Fibroblast of skin of right biceps (primary cell): ENCODE measurements around the gene CCR5AS.
A peak's percentile ranks its signal among the peaks of the same experiment; 100 is the strongest.
"Not testable (repeated sequence)": the region's sequence is repeated elsewhere in the genome, so short reads cannot be mapped to it uniquely, and the experiment has no call there.

Source experiments
- DNase-seq: peaks from one replicate; pipeline ENCODE4 v3.0.0-alpha.2; 2013

The CCR5AS gene

DNA sequence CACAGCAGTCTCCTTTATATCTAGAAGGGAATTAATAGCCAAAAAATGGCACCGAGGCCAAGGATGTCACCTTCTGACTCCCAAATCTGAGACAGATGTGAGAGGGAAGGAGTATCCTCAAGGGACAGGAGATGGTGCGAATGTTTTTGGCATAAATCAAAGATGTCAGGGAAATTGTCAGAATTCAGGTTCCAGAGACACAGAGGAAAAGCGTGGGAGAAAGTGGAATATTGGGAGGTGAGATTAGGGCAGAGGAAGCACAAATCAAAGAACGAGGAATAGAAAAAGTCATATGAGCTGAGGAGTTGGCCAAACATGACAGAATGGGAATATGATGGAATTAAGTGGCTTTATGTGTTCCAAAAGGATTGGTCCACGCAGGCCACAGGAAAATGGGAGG lies 6.0 kb downstream of the CCR5AS start:
- DNase-seq, result no peak

DNA sequence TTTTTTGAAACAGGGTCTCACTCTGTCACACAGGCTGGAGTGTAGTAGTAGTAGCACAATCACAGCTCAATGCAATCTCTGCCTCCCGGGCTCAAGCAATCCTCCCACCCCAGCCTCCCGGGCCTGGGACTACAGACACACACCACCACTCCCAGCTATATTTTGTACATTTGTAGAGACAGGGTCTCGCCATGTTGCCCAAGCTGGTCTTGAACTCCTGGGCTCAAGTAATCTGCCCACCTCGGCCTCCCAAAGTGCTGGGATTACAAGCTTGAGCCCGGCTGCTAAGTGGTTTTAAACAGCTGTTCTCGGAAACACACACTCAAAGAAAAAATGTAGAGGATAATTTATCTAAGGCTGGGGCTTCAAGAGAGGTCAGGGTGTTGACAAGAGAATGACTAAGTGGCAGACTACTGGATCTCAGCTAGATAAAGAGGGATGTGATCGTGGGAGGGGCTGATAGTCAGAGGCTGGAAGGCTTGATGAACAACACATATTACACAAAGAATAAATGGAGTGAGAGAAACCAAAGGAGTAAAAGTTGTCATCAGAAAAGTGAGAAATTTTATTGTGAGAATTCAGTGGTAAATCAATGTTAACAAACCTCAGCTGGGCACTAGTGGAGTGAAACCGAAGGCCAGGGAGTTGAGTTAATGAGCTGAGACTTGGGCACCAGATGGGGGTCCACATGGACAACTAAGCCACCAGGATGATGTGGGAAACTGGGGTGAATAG lies 6.7 kb downstream of the CCR5AS start:
- DNase-seq, result peak; percentile 87

DNA sequence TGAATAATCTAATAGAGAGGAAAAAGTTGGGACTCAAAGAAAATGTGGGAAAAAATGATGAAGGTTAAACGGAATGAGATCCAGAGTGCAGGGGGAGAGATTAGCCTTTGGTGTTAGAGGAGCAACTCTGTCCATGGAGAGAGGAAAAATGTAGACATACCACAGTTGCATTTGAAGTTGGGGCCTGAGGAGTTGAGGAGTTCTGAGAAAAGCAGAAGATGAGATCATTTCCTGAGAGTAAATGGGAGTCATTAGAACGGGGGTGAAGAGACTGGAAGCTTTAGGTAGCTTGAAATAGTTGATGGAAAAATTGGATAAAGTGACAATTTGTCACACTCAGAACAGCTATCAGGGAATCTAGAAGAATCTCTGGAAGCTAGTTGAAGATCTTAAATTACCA lies 7.3 kb downstream of the CCR5AS start:
- peak; percentile 14 for DNase-seq

GRCh38 chr3:46399098-46399497 lies 7.8 kb downstream of the CCR5AS start:
- no peak for DNase-seq

- no peak for DNase-seq
Measured at GRCh38 chr3:46398186-46398955, 8.5 kb downstream of the CCR5AS start.

DNA sequence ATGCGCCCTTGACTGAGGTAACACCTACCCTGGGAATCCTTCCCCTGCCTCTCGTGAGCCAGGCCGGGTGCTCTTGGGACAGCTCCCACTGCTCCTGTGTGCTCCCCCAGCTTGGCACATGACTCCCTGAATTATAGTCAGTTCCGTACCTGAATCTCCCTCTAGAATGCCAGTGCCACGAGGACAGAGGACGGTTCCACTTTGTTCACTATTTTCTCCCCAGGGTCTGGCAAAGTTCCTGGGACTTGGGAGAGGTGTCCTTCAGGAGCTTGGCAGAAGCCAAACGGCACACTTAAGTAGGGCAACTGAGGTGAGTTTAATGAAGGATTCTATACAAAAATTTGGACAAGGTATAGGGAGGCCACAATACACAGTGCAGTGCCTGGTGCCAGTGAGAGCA lies 9.8 kb downstream of the CCR5AS start:
- DNase-seq, result no peak

DNA sequence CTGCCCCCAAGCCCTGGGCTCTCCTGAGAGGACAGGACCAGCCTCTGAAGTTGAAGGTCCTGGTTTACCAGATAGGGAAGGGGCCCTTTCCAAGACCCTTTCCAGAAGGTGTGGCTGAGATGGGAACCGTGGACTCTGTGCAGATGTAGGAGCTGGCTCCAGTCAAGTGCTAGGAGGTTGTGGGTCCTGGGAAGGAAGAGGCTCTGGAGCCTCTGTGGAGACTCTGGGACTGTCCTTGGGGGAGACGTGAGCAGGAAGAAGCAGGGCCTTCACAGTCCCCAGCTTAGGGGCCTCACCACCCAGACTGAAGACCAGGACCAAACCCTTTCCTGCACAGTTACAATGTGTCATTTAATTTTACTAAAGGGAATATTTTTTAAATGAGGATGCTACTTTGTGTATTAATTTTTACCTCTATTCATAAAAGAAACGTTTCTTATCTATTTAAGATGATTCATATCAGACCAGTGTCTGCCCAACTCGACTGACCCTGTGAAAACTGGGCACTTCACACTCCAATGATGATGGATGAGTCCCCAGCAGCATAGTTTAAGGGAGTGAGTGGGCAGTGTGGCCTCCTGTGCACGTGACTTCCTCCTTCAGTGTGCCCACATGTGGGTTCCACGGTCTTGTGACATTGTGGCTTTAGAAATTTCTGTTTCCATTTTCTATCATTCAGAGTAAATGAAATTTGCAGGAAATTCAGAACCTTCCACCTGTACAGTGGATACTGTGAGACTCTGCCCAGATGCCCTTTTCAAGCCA lies 10.9 kb downstream of the CCR5AS start:
- no peak for DNase-seq

- no peak for DNase-seq
Measured at GRCh38 chr3:46395210-46395661, 11.6 kb downstream of the CCR5AS start.

- no peak for DNase-seq
Measured at GRCh38 chr3:46393554-46394434, 13.1 kb downstream of the CCR5AS start.

DNA sequence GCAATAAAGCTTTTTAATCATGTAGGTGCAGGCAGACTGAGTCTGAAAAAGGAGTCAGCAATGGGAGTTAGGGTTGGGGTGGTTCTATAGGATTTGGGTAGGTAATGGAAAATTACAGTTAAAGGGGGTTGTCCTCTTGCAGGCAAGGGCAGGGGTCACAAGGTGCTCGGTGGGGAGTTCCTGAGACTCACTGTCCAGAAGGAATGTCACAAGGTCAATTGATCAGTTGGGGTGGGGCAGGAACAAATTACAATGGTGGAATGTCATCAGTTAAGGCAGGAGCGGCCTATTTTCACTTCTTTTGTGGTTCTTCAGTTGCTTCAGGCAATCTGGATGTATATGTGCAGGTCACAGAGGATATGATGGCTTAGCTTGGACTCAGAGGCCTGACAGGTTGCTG lies 13.9 kb downstream of the CCR5AS start:
- no peak for DNase-seq

GRCh38 chr3:46391526-46391925 lies 15.3 kb downstream of the CCR5AS start:
- DNase-seq, result not testable (repeated sequence)

- no peak for DNase-seq
Measured at GRCh38 chr3:46389306-46389705, 17.6 kb downstream of the CCR5AS start.

DNA sequence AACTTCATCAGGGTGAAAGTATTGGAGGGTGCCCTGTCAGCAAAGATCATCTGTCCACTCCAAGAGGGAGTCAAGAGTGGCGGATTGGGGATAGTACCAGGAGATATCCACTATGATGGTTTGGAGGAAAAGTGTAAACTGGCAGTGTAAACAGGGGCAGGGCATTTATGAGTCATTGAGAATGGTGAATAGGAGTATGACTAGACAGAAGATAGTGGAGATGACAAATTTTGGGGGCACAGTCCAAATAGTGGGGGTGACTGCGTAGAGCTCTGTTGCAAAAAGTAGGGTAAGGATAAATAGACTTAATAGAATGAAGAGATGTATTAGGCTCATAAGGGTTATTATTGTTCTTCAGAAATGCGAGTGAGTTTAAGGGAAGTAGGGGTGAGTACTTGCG lies 18.0 kb downstream of the CCR5AS start:
- DNase-seq, result not testable (repeated sequence)

GRCh38 chr3:46386205-46386604 lies 20.7 kb downstream of the CCR5AS start:
- no peak for DNase-seq

DNA sequence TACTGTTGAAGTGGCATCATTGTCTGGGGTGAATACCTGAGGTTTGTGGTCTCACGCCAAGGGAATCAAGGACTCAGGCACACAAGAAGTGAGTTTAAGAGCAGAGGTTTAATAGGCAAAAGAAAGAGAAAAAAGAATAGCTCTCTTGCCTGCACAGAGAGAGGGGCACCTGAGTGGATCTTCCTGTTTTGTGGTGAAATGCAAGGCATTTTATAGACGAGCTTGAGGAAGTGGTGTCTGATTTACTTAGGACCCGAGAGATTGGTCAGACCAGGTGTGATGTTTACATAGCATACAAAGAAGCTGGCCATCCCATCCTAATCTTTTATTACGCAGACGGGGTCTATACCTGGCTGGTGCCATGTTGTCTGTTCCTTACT lies 22.9 kb downstream of the CCR5AS start:
- DNase-seq, result no peak

DNA sequence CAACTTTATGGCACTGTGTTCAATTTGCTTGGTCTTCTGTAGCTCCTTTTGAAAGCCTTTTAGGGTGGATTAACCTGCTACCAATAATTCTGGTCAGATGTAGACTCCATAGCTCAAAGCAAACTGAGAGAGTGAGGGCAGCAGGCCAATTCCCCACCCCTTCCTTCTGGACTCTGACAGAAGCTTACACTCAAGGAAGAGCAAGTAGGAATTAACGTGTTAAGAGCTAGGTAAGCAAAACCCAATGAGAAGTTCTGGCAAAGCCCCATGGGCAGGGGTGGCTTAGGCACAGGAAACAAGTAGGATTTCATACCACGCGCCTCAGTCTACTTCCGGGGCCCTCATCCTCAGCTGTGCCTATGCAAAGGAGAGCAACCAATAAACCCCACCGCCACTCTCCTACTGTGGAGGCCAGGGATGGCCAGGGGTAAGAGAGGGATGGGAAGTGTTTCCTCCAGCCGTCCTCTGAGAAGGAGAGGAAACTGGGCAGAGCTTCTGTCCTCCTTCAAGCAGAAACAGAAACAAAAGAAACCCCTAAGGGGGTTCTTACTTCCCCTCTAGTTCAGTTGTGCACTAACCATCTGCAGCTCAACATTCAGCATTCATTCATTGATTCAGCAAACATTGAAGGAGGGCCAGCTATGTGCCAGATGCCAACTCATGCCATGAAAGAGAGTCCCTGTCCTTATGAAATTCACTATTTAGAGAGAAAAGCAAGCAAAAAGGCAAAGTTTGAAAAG lies 23.5 kb downstream of the CCR5AS start:
- no peak for DNase-seq

- DNase-seq, result no peak
Measured at GRCh38 chr3:46381625-46382024, 25.2 kb downstream of the CCR5AS start.

GRCh38 chr3:46380471-46381221 lies 26.2 kb downstream of the CCR5AS start:
- DNase-seq, result no peak

DNA sequence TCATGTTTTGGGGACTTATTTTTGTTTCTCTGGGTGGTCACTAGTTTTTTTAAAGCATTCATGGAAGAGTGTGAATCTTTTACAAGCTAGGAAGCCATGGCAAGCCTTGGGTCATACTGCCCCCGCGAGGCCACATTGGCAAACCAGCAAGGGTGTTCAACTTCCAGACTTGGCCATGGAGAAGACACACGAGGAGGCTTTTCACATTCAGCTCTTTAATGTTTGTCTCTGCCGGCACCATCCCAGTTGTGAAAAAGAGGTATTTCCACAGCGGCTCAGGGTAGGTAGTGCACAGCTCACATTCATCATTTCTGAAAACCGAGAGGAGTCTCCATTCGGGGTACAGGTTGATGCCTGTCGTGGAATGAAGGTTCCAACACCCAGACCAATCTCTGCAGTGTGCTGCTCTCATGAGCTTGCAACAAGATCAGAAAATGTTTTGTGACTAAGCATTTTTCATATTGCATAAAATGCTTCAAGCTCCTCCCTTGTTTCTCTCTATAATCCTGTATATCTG lies 28.4 kb downstream of the CCR5AS start:
- DNase-seq, result peak; percentile 37

DNA sequence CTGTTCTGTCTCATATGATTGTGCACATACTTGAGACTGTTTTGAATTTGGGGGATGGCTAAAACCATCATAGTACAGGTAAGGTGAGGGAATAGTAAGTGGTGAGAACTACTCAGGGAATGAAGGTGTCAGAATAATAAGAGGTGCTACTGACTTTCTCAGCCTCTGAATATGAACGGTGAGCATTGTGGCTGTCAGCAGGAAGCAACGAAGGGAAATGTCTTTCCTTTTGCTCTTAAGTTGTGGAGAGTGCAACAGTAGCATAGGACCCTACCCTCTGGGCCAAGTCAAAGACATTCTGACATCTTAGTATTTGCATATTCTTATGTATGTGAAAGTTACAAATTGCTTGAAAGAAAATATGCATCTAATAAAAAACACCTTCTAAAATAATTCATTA lies 31.1 kb downstream of the CCR5AS start:
- DNase-seq, result no peak

DNA sequence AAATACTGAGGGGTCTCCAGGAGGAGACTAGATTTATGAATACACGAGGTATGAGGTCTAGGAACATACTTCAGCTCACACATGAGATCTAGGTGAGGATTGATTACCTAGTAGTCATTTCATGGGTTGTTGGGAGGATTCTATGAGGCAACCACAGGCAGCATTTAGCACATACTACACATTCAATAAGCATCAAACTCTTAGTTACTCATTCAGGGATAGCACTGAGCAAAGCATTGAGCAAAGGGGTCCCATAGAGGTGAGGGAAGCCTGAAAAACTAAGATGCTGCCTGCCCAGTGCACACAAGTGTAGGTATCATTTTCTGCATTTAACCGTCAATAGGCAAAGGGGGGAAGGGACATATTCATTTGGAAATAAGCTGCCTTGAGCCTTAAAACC lies 31.6 kb downstream of the CCR5AS start:
- no peak for DNase-seq
